Dendritic cell treated with granulocyte-macrophage colony-stimulating factor and Interleukin-4, amounts not matched to agents 40 ng/mL and 50 ng/mL, for 4 days (primary cell): Measurements from ENCODE around the gene PLS1.
A peak's percentile ranks its signal among the peaks of the same experiment; 100 is the strongest.
"Not testable (repeated sequence)": the region's sequence is repeated elsewhere in the genome, so short reads cannot be mapped to it uniquely, and the experiment has no call there.

Source experiments
- H3K27ac Mint-ChIP-seq: one replicate; pipeline ENCODE4 v1.8.0; 2022; ENCODE audit warnings: mild to moderate bottlenecking, mixed read lengths
- H3K27me3 Mint-ChIP-seq: one replicate; pipeline ENCODE4 v1.8.0; 2022; ENCODE audit warnings: mild to moderate bottlenecking, mixed read lengths
- H3K36me3 Mint-ChIP-seq: one replicate; pipeline ENCODE4 v1.8.0; 2022; ENCODE audit warnings: low read depth, mixed read lengths
- H3K4me1 Mint-ChIP-seq: one replicate; pipeline ENCODE4 v1.8.0; 2022; ENCODE audit warnings: low read depth, mixed read lengths
- H3K4me3 Mint-ChIP-seq: one replicate; pipeline ENCODE4 v1.8.0; 2022; ENCODE audit warnings: mild to moderate bottlenecking, moderate library complexity, mixed read lengths
- H3K9me3 Mint-ChIP-seq: one replicate; pipeline ENCODE4 v1.8.0; 2022; ENCODE audit warnings: mixed read lengths
- intact Hi-C: fragments of 100-400 bp; cut with micrococcal nuclease; formaldehyde crosslinking; loops from one replicate; pipeline ENCODE4 v1.15.0; 2022

The PLS1 gene

GRCh38 chr3:142595951-142596725 lies at the start of gene PLS1:
PLS1 (plus strand) TSS chr3:142596393; CDS start chr3:142664238, 67,845 bp downstream.
- intact Hi-C loops = loop anchor here (2.0 to 10.0 kb wide), 2 partner anchors 13 to 129 kb away; partner anchors contain the start of gene TRPC1
- no peaks in the 10 kb centered on the region for H3K9me3 Mint-ChIP-seq
- H3K27me3 Mint-ChIP-seq = peaks cover 16% of the 10 kb centered on the region
- H3K4me3 Mint-ChIP-seq = peak within 1 kb of the TSS; percentile 94
- peak within 1 kb of the TSS; percentile 79 for H3K27ac Mint-ChIP-seq
- peaks cover 7% of the 10 kb centered on the region for H3K4me1 Mint-ChIP-seq
- peaks cover 6% of the 10 kb centered on the region for H3K36me3 Mint-ChIP-seq

GRCh38 chr3:142549986-142550385 lies 46.2 kb upstream of the PLS1 start:
- intact Hi-C loops = loop anchor here (10.0 kb wide), 1 partner anchor 145 kb away; no protein-coding TSS in a partner anchor
- no peak overlapping the region for H3K27ac Mint-ChIP-seq
- H3K4me1 Mint-ChIP-seq = no peaks in the 10 kb centered on the region
- no peaks in the 10 kb centered on the region for H3K9me3 Mint-ChIP-seq
- peaks cover 58% of the 10 kb centered on the region for H3K36me3 Mint-ChIP-seq
- no peak overlapping the region for H3K4me3 Mint-ChIP-seq
- no peaks in the 10 kb centered on the region for H3K27me3 Mint-ChIP-seq

GRCh38 chr3:142552579-142552978 lies 43.6 kb upstream of the PLS1 start:
- not testable (repeated sequence) for H3K27ac Mint-ChIP-seq, H3K27me3 Mint-ChIP-seq, H3K4me1 Mint-ChIP-seq, H3K4me3 Mint-ChIP-seq, H3K9me3 Mint-ChIP-seq
- H3K36me3 Mint-ChIP-seq = peaks cover 81% of the 10 kb centered on the region
- intact Hi-C loops = loop anchor here (10.0 kb wide), 1 partner anchor 148 kb away; no protein-coding TSS in a partner anchor

- H3K27ac Mint-ChIP-seq = no peak overlapping the region
- intact Hi-C loops = loop anchor here (10.0 kb wide), 1 partner anchor 149 kb away; no protein-coding TSS in a partner anchor
- H3K36me3 Mint-ChIP-seq = peaks cover 81% of the 10 kb centered on the region
- no peaks in the 10 kb centered on the region for H3K27me3 Mint-ChIP-seq
- no peaks in the 10 kb centered on the region for H3K9me3 Mint-ChIP-seq
- no peak overlapping the region for H3K4me3 Mint-ChIP-seq
- H3K4me1 Mint-ChIP-seq = no peaks in the 10 kb centered on the region
These were observed 42.5 kb upstream of the PLS1 start for GRCh38 chr3:142553741-142554140.

GRCh38 chr3:142560118-142560517 lies 36.1 kb upstream of the PLS1 start:
- no peak overlapping the region for H3K4me3 Mint-ChIP-seq
- H3K27me3 Mint-ChIP-seq = no peaks in the 10 kb centered on the region
- H3K9me3 Mint-ChIP-seq = no peaks in the 10 kb centered on the region
- H3K4me1 Mint-ChIP-seq = no peaks in the 10 kb centered on the region
- H3K27ac Mint-ChIP-seq = no peak overlapping the region
- peaks cover 70% of the 10 kb centered on the region for H3K36me3 Mint-ChIP-seq
- intact Hi-C loops = no loop called here

GRCh38 chr3:142563496-142563997 lies 32.6 kb upstream of the PLS1 start:
- no peaks in the 10 kb centered on the region for H3K9me3 Mint-ChIP-seq
- H3K27ac Mint-ChIP-seq = no peak overlapping the region
- intact Hi-C loops = no loop called here
- peaks cover 70% of the 10 kb centered on the region for H3K36me3 Mint-ChIP-seq
- no peaks in the 10 kb centered on the region for H3K27me3 Mint-ChIP-seq
- H3K4me3 Mint-ChIP-seq = no peak overlapping the region
- no peaks in the 10 kb centered on the region for H3K4me1 Mint-ChIP-seq

GRCh38 chr3:142566096-142566495 lies 30.1 kb upstream of the PLS1 start:
- H3K36me3 Mint-ChIP-seq = peaks cover 61% of the 10 kb centered on the region
- intact Hi-C loops = no loop called here

GRCh38 chr3:142568393-142569017 lies 27.7 kb upstream of the PLS1 start:
- no peak overlapping the region for H3K27ac Mint-ChIP-seq
- no peaks in the 10 kb centered on the region for H3K9me3 Mint-ChIP-seq
- intact Hi-C loops = no loop called here
- peaks cover 42% of the 10 kb centered on the region for H3K36me3 Mint-ChIP-seq
- no peaks in the 10 kb centered on the region for H3K27me3 Mint-ChIP-seq
- no peaks in the 10 kb centered on the region for H3K4me1 Mint-ChIP-seq
- H3K4me3 Mint-ChIP-seq = no peak overlapping the region

More at GRCh38 chr3:142566096-142566495, 30.1 kb upstream of the PLS1 start:
- Mint-ChIP-seq H3K27ac (no peak overlapping the region), H3K4me3 (no peak overlapping the region), H3K27me3 (no peaks in the 10 kb centered on the region), H3K9me3 (no peaks in the 10 kb centered on the region), H3K4me1 (no peaks in the 10 kb centered on the region)

- intact Hi-C loops, H3K27me3 Mint-ChIP-seq, H3K27ac Mint-ChIP-seq, H3K4me1 Mint-ChIP-seq, H3K4me3 Mint-ChIP-seq, H3K9me3 Mint-ChIP-seq: not testable (repeated sequence)
- H3K36me3 Mint-ChIP-seq = peaks cover 37% of the 10 kb centered on the region
These were observed 26.8 kb upstream of the PLS1 start for GRCh38 chr3:142569422-142569821.

GRCh38 chr3:142574223-142574622 lies 22.0 kb upstream of the PLS1 start:
- Mint-ChIP-seq H3K36me3 (peaks cover 29% of the 10 kb centered on the region), H3K27ac (peak overlapping the region; percentile 82), H3K4me1 (peaks cover 48% of the 10 kb centered on the region)
- H3K9me3 Mint-ChIP-seq, H3K4me3 Mint-ChIP-seq, intact Hi-C loops, H3K27me3 Mint-ChIP-seq: not testable (repeated sequence)

GRCh38 chr3:142574665-142575064 lies 21.5 kb upstream of the PLS1 start:
- Mint-ChIP-seq H3K27me3 (no peaks in the 10 kb centered on the region), H3K27ac (peak overlapping the region; percentile 82), H3K4me3 (peak overlapping the region; percentile 37), H3K36me3 (peaks cover 29% of the 10 kb centered on the region), H3K9me3 (no peaks in the 10 kb centered on the region), H3K4me1 (peaks cover 52% of the 10 kb centered on the region)
- intact Hi-C loops = loop anchor here (5.0 kb wide), 1 partner anchor 127 kb away; the partner anchor contains the start of gene XRN1

GRCh38 chr3:142576792-142577191 lies 19.4 kb upstream of the PLS1 start:
- intact Hi-C loops = loop anchor here (5.0 kb wide), 1 partner anchor 129 kb away; the partner anchor contains the start of gene XRN1
- Mint-ChIP-seq H3K4me3 (no peak overlapping the region), H3K4me1 (peaks cover 55% of the 10 kb centered on the region), H3K36me3 (peaks cover 20% of the 10 kb centered on the region), H3K9me3 (no peaks in the 10 kb centered on the region), H3K27ac (peak overlapping the region; percentile 82), H3K27me3 (peaks cover 2% of the 10 kb centered on the region)

- Mint-ChIP-seq H3K36me3 (peaks cover 20% of the 10 kb centered on the region), H3K4me1 (peaks cover 55% of the 10 kb centered on the region), H3K4me3 (peak overlapping the region; percentile 95), H3K27me3 (peaks cover 5% of the 10 kb centered on the region), H3K9me3 (no peaks in the 10 kb centered on the region), H3K27ac (peak overlapping the region; percentile 99)
- intact Hi-C loops = loop anchor here (1.0 to 5.0 kb wide), 2 partner anchors 131 to 423 kb away; partner anchors contain the start of genes U2SURP and XRN1
These were observed 18.4 kb upstream of the PLS1 start for GRCh38 chr3:142577696-142578328.
